Duodenal mucosa (tissue), 2 donors: ENCODE measurements around the gene ANKRD45.
"Not testable (repeated sequence)": the region's sequence is repeated elsewhere in the genome, so short reads cannot be mapped to it uniquely, and the experiment has no call there.

Source experiments
- H3K27ac ChIP-seq: one replicate; pipeline ENCODE4 v1.7.0; 2013; ENCODE audit warnings: low read depth, low read length
- H3K27me3 ChIP-seq, 2 donors: one replicate each; pipeline ENCODE4 v1.7.0; 2013; ENCODE audit warnings: low read length in 2 of 2, control low read depth in 1 of 2; ENCODE audit not compliant: insufficient read depth in 2 of 2, control insufficient read depth in 1 of 2
- H3K36me3 ChIP-seq, 2 donors: one replicate each; pipeline ENCODE4 v1.7.0; 2013; ENCODE audit warnings: low read length in 2 of 2, control low read depth in 1 of 2; ENCODE audit not compliant: insufficient read depth in 2 of 2, control insufficient read depth in 1 of 2
- H3K4me1 ChIP-seq, 2 donors: one replicate each; pipeline ENCODE4 v1.7.0; 2013; ENCODE audit warnings: low read length in 2 of 2, control low read depth in 1 of 2; ENCODE audit not compliant: insufficient read depth in 2 of 2, control insufficient read depth in 1 of 2
- H3K4me3 ChIP-seq, 2 donors: one replicate each; pipeline ENCODE4 v1.7.0; 2013; ENCODE audit warnings: low read length in 2 of 2, low read depth in 1 of 2
- H3K9ac ChIP-seq, 2 donors: one replicate each; pipeline ENCODE4 v1.7.0; 2013; ENCODE audit warnings: low read length in 2 of 2, low read depth in 1 of 2
- H3K9me3 ChIP-seq, 2 donors: one replicate each; pipeline ENCODE4 v1.7.0; 2013; ENCODE audit warnings: low read length in 2 of 2, control low read depth in 1 of 2; ENCODE audit not compliant: control insufficient read depth in 1 of 2

Gene ANKRD45, protein sequence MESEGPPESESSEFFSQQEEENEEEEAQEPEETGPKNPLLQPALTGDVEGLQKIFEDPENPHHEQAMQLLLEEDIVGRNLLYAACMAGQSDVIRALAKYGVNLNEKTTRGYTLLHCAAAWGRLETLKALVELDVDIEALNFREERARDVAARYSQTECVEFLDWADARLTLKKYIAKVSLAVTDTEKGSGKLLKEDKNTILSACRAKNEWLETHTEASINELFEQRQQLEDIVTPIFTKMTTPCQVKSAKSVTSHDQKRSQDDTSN

DNA sequence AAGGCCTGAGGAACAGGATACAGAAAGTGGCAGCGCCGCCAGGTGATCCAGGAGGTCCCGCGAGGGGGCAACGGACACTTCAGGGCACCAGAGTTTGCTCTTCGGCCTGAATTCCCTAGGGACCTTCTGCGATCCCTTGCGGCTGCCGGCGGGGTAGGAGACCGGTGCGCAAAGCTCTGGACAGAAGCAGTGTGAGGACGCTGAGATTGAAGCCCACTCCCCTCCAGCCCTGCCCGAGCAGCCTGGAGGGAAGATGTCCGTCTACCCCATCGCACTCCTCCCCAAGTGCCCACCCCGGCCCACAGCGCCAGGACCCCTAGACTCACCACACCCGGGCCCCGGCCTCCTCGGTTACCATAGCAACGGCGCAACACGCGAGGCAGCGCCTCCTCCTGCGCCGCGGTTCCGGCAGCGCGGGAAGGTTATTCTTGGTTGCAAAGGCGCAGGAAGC, at the start of gene ANKRD45:
Gene ANKRD45 (minus strand): TSS at position 361 of the 451 bp plus-strand sequence. CDS start 10,433 bp downstream, outside the sequence.
- no peaks in the 10 kb centered on the region for H3K36me3 ChIP-seq
- no peak within 1 kb of the TSS for H3K9ac ChIP-seq
- peaks cover 17 to 22% of the 10 kb centered on the region in 2 donors for H3K27me3 ChIP-seq
- no peaks in the 10 kb centered on the region for H3K4me1 ChIP-seq
- H3K9me3 ChIP-seq: no peaks in the 10 kb centered on the region
- H3K27ac ChIP-seq: no peak within 1 kb of the TSS
- H3K4me3 ChIP-seq: peak within 1 kb of the TSS in 1 of 2 donors; percentile 19

DNA sequence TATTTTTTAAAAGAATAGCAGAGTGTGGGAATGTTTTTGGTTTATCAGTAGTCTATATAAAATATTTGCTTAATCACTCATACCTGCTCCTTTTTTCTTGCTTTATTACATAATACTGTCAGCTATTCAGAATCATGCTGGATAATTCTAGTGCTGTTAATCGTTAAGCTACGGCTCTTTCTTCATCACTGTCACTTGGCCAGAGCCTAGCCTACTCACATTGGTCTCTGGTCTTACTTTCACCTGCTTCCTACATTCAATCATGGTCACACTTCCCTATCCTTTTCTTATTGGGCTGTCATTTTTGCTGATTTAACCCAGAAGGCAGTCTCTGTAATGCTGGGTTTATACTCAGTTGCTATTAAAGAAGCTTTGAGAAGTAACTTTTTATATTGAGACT, 47.6 kb upstream of the ANKRD45 start:
- Histone ChIP-seq H3K27me3 (no peaks in the 10 kb centered on the region), H3K9ac (no peak overlapping the region), H3K4me1 (peaks cover 17% of the 10 kb centered on the region in 2 donors), H3K9me3 (no peaks in the 10 kb centered on the region), H3K36me3 (peaks cover 0 to 6% of the 10 kb centered on the region in 2 donors), H3K4me3 (no peak overlapping the region), H3K27ac (no peak overlapping the region)

DNA sequence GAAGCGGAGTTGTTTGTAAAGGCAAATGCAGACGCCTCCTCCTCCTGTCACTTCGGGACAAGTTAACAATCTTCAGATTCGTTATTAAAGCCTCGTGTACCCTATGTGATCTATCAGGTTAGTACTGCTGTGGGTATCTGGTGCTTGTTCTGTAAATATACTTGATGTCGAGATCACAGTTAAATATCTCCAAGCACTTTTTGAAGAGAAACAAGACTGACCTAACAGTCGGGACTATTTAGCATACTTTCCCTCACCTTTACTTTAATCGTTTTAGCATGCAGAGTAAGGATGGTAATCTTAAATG, 45.8 kb upstream of the ANKRD45 start:
- Histone ChIP-seq H3K9me3 (no peaks in the 10 kb centered on the region), H3K4me3 (peak overlapping the region; percentile 85 to 97), H3K27ac (peak overlapping the region; percentile 90), H3K4me1 (peaks cover 17% of the 10 kb centered on the region in 2 donors), H3K9ac (peak overlapping the region; percentile 74 to 94), H3K27me3 (no peaks in the 10 kb centered on the region), H3K36me3 (peaks cover 0 to 4% of the 10 kb centered on the region in 2 donors)

DNA sequence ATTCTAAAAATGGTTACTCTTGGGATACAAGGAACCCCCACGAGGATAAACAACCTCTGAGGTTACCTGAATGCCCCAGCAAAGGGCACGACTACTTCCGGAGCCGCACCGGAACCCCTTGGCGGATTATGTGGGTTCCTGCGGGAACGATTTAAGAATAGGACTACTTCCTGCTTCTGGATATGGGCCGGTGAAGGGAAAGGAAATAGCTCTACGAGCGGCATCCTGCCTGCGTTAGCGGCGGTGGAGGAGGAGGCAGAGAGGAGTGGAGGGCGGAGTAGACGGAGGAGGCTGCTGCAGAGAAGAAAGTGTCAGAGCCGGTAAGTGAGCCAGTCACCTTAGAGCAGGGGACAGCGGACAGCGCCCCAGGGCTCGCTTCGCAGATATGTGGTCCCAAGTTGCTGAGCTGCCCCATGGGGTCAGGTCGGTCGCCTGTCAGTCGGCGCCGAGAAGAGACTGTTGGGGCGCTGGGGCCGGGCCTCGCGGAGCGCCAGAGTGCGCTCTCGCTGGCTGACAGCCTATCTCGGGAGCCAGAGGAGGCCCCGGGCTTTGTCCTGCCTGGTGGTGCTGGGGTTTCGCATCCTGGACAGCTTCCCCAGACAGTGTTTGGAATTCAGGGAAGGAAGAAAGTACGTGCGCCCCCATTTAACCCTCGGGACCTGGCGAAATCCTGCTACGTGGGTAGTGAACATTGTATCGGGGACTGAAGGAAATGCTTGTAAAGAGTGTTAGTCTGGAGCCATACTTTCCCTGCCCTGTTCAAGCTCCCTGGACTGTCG, 45.3 kb upstream of the ANKRD45 start, which contains the start of gene KLHL20:
Gene KLHL20 (plus strand): TSS at position 223 of the 779 bp plus-strand sequence. CDS start 1,063 bp downstream, outside the sequence.
- Histone ChIP-seq H3K4me1 (peaks cover 17% of the 10 kb centered on the region in 2 donors), H3K27ac (peak within 1 kb of the TSS; percentile 90), H3K36me3 (peaks cover 0 to 4% of the 10 kb centered on the region in 2 donors), H3K4me3 (peak within 1 kb of the TSS; percentile 85 to 97), H3K27me3 (peaks cover 0 to 3% of the 10 kb centered on the region in 2 donors), H3K9ac (peak within 1 kb of the TSS; percentile 74 to 94), H3K9me3 (no peaks in the 10 kb centered on the region)

DNA sequence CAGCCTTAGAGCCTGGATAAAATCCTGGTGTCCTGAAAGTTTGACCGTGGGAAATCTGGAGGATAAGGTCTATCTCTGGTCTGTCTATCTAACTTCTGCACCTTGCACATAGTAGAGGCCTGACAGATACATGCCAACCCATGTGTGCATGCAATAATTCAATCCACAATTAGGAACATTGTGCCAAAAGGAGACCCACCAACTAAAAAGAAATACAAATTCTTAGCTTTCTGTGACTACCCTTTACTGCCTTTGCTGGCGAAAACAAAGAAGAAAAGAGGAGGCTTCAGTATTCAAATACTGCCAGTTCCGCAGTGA, 44.7 kb upstream of the ANKRD45 start:
- peak overlapping the region in 1 of 2 donors; percentile 94 for H3K9ac ChIP-seq
- H3K9me3 ChIP-seq: no peaks in the 10 kb centered on the region
- H3K4me3 ChIP-seq: peak overlapping the region; percentile 85 to 97
- H3K27ac ChIP-seq: no peak overlapping the region
- peaks cover 17% of the 10 kb centered on the region in 2 donors for H3K4me1 ChIP-seq
- H3K27me3 ChIP-seq: peaks cover 3 to 5% of the 10 kb centered on the region in 2 donors
- peaks cover 0 to 4% of the 10 kb centered on the region in 2 donors for H3K36me3 ChIP-seq

DNA sequence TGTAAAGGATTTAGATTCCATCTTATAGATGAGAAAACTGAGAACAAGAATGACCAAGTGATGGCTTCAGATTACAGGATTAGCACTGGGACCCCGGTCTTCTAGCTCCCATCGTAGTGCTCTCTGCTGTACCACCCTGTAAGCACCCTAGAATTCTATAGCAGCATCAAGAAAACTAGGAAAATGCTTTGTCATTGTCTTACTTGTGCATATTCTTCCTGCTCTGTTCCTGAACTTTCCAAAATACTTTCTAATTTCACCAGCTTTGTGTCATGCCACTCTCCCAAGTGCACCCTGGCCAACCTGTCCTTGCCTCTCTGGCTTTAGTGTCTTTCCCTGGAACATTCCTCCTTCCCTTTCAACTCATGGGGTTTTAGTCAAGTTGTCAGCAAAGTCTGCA, 39.1 kb upstream of the ANKRD45 start:
- Histone ChIP-seq H3K36me3 (no peaks in the 10 kb centered on the region), H3K4me3 (no peak overlapping the region), H3K9me3 (no peaks in the 10 kb centered on the region), H3K4me1 (no peaks in the 10 kb centered on the region), H3K27me3 (peaks cover 8 to 11% of the 10 kb centered on the region in 2 donors), H3K9ac (no peak overlapping the region), H3K27ac (no peak overlapping the region)

DNA sequence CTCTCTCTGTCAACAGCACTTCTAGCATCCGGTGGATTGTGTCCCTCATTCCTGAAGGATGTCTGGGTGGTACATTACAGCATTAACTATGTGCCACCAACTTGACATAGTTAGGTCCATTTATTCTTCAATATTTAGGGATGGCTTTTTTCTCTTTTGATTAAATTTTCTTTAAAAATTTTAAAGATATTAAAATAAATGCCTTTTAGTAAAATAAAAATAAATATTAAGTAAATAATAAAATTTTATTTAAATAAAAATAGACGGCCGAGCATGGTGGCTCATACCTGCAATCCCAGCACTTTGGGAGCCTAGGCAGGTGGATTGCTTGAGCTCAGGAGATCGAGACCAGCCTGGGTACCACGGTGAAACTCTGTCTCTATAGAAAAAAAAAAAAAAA, 35.5 kb upstream of the ANKRD45 start:
- Histone ChIP-seq H3K27me3 (peaks cover 5 to 11% of the 10 kb centered on the region in 2 donors), H3K4me3 (no peak overlapping the region), H3K36me3 (no peaks in the 10 kb centered on the region), H3K4me1 (no peaks in the 10 kb centered on the region), H3K9ac (no peak overlapping the region), H3K27ac (no peak overlapping the region), H3K9me3 (no peaks in the 10 kb centered on the region)

DNA sequence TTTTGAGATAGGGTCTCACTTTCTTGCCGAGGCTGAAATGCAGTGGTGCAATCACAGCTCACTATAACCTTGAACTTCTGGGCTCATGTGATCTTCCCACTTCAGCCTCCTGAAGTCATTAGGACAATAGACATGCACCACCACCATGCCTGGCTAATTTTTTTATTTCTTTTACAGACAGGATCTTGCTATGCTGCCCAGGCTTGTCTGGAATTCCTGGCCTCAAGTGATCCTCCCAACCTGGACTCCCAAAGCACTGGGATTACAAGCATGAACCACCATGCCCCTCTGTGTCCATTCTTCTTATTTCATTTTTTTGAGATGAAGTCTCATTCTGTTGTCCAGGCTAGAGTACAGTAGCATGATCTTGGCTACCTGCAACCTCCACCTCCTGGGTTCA, 33.1 kb upstream of the ANKRD45 start:
- Histone ChIP-seq H3K9ac (no peak overlapping the region), H3K27ac (no peak overlapping the region), H3K27me3 (no peaks in the 10 kb centered on the region), H3K4me1 (no peaks in the 10 kb centered on the region), H3K4me3 (no peak overlapping the region), H3K9me3 (no peaks in the 10 kb centered on the region), H3K36me3 (no peaks in the 10 kb centered on the region)

DNA sequence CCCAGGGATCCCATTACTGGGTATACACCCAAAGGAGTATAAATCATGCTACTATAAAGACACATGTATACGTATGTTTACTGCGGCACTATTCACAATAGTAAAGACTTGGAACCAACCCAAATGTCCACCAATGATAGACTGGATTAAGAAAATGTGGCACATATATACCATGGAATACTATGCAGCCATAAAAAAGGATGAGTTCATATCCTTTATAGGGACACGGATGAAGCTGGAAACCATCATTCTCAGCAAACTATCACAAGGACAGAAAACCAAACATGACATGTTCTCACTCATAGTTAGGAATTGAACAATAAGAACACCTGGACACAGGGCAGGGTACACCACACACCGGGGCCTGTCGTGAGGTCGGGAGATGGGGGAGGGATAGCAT, 31.6 kb upstream of the ANKRD45 start:
- H3K9ac ChIP-seq, H3K36me3 ChIP-seq, H3K27ac ChIP-seq, H3K4me3 ChIP-seq, H3K4me1 ChIP-seq, H3K9me3 ChIP-seq, H3K27me3 ChIP-seq: not testable (repeated sequence)

DNA sequence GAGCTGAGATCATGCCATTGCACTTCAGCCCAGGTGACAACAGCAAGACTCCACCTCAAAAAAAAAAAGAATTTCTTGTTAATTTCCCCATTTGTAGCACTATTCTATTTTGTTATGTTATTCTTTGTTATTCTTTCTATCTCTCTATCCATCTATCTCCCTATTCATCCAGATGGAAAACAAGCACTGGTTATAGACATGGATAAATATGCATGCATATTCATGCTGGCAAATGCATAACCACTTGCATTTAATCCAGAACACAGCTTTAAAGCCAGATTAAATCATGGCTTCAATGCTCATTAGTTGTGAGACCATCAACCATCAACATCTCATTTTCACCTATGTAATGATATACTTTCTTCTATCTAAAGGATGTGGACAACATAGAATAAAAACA, 23.6 kb upstream of the ANKRD45 start:
- peaks cover 3 to 6% of the 10 kb centered on the region in 2 donors for H3K27me3 ChIP-seq
- no peak overlapping the region for H3K27ac ChIP-seq
- no peak overlapping the region for H3K4me3 ChIP-seq
- H3K9me3 ChIP-seq: no peaks in the 10 kb centered on the region
- no peaks in the 10 kb centered on the region for H3K36me3 ChIP-seq
- H3K4me1 ChIP-seq: no peaks in the 10 kb centered on the region
- no peak overlapping the region for H3K9ac ChIP-seq
